Ecto neural progenitor cell (in vitro differentiated cells): ENCODE data around the gene DNMT3A.
"Not testable (repeated sequence)": the region's sequence is repeated elsewhere in the genome, so short reads cannot be mapped to it uniquely, and the experiment has no call there.

Source experiments
- DNase-seq: peaks from one replicate; pipeline ENCODE4 v3.0.0-alpha.2; 2018; ENCODE audit warnings: low spot score

DNMT3A gene

GRCh38 chr2:25284756-25285155, 57.0 kb downstream of the DNMT3A start:
- DNase-seq: no peak

DNA sequence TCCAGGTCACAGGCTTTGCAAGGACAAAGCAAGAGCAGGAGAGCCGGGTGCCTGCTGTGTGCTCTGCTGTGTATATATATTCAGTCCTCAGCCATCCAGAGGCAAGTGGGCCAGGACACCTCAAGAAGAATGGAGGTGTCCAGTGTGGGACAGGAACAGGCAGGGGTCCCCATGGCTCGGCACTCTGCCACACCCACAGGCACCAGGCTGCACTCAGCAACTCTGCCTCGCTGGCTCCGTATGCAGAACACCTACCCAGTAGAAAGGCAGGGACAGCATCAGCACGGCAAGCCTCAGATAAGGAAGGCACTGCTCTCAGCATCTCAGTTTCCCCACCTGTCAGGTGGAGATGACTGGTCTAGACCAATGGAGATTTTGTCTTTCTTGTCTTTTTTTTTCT, 57.8 kb downstream of the DNMT3A start:
- DNase-seq: no peak

- no peak for DNase-seq
These were observed 59.8 kb downstream of the DNMT3A start for GRCh38 chr2:25281941-25282340.

- DNase-seq: no peak
These were observed 60.2 kb downstream of the DNMT3A start for GRCh38 chr2:25281522-25281921.

- no peak for DNase-seq
These were observed 61.6 kb downstream of the DNMT3A start for GRCh38 chr2:25280051-25280687.

GRCh38 chr2:25279091-25279651, 62.6 kb downstream of the DNMT3A start:
- DNase-seq: no peak

- DNase-seq: peak; percentile 86
These were observed 64.9 kb downstream of the DNMT3A start for GRCh38 chr2:25276569-25277465.

DNA sequence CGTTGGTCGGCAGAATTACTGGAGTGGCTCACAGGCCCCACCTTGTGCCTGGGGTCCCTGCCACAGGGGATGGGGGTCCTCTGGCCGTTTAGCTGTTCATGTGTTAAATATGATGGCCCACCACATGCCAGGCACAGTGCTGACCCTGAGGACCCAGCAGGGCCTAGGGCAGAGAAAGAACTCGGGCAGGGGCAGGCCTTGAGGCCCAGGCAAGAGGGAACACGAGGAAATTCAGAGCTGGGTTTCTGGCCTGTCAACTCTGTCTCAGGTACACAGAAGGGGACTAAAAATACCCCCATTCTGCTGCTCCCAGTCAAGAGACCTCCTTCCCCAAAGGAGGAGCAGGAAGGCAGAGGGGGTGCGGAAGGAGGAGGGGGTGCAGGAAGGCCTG, 66.2 kb downstream of the DNMT3A start:
- DNase-seq: no peak

- DNase-seq: no peak
These were observed 66.7 kb downstream of the DNMT3A start for GRCh38 chr2:25274868-25275574.

GRCh38 chr2:25273985-25274535, 67.7 kb downstream of the DNMT3A start:
- DNase-seq: no peak

- DNase-seq: not testable (repeated sequence)
These were observed 69.0 kb downstream of the DNMT3A start for GRCh38 chr2:25272705-25273104.

DNA sequence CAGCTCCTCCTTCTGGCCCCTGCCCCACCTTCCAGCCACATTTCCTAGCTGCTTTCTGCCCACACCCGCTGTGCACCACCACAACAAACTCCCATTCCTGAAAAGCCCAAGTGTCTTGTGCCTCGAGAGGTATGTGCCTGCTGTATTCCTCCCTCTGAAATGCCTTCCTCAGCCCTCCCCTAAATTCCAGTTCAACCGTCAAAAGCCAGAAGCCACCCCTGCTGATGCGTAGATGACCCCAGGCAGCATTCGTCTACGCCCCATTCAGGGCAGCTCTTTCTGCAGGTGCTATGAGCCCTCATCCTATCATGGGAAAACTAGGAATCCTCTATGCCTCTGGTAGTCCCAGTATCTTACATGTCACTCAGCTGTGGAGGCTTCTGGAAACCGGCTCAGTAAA, 71.7 kb downstream of the DNMT3A start:
- DNase-seq: peak; percentile 58

DNA sequence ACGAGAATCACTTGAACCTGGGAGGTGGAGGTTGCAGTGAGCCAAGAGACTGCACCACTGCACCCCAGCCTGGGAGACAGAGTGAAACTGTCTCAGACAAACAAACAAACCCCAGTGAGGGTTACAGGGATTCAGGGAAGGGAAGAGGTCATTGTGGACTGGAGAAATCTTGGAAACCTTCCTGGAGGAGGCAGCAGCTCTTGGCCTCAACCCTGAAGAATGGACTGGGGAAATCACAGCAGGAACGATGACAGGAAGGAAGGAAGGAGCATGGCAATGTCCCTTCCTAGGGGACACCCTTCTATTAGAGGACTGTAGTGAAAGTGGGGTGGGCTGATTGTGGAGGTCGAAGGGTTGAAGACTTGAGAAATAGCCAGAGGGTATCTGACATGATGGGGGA, 72.5 kb downstream of the DNMT3A start:
- no peak for DNase-seq

DNA sequence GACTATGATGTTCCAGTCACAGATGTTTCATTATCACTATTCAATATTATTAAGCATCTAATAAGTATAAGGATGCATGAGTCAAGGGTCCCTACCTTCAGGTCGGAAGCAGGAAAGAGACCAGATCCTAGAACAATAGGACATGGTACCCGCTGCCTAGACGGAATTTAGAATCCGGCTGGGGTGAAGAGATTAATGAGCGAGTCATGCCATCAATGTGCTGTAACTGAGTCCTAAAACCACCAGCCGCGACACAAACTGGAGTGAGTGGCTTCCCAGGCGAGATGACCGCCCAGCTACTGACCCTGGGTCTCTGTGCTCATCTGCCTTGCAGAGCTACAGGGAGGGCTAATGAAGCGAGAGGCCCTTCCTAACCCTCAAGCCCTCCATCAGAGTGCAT, 73.6 kb downstream of the DNMT3A start:
- DNase-seq: no peak

- no peak for DNase-seq
These were observed 75.3 kb downstream of the DNMT3A start for GRCh38 chr2:25266399-25266798.

DNA sequence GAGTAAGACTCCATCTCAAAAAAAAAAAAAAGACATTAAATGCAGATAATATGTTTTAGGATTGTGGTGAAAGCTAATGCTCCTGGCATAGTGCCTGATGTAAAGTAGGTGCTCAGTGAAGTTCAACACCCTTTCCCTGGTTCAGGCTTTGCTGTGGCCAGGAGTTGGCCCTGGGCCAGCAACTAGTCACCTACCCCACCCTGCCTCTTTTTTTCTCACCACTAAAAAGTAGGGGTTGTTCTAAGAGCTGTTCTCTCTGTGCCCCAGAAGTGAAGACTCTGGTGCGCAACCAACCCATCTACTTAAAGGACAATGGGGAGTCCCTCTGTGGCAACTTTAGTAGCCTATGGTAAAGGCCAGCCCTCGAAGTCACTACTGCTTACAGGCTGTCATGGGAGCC, 75.9 kb downstream of the DNMT3A start:
- DNase-seq: no peak

GRCh38 chr2:25265001-25265400, 76.7 kb downstream of the DNMT3A start:
- DNase-seq: no peak

- DNase-seq: no peak
These were observed 79.4 kb downstream of the DNMT3A start for GRCh38 chr2:25262288-25262687.

GRCh38 chr2:25259737-25260124, 82.0 kb downstream of the DNMT3A start:
- DNase-seq: peak; percentile 70

DNA sequence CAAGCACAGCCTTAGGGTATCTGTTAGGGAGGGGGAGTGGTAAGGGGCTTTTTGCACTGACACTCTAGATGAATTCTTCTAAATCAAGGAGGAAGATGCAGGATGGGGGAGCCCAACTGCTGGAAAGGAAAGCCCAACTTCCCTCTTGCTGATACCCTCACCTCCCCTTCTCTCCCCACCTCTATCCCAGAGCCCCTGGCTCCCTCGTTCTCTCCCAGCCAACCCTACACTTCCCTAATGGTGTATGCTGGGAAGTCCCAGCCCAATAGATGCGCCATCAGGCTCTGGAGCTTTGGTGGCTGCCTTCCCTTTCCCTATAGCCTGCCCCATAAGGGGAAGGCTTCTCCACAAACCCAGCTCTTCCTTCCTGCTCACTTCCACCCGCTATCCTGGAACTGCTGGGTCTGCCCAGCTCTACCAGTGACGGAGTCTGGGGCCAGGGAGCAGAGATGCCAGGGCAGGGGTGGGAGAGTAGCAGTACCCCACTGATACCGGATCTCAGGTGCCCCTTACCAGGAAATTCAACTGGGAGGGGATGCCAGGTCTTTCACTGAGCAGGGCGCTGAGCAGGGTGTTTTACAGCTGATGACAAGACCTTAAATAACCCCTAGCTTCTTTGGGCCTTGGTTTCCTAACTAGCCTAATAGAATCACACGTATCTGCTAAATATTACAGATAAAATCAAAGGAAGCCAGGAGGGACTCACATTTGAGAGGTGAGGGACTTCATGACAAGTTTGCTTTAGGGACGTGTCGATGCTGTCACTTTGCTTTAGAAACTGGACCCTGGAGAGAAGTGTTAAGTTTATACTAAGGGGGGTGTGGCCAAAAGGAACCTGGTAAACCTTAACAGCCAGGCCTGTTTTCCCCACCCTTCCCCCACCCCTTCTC, 82.6 kb downstream of the DNMT3A start:
- no peak for DNase-seq
